ENCODE data around the gene PRAMEF13. TPM values are rescaled to one million over a fixed set of nuclear protein-coding genes. Genes with fewer than 3 reads are reported as not detected.
"Not testable (repeated sequence)": the region's sequence is repeated elsewhere in the genome, so short reads cannot be mapped to it uniquely, and the experiment has no call there.

Gene PRAMEF13
- total RNA-seq, 1 donor from 2014 or later = not detected

DNA sequence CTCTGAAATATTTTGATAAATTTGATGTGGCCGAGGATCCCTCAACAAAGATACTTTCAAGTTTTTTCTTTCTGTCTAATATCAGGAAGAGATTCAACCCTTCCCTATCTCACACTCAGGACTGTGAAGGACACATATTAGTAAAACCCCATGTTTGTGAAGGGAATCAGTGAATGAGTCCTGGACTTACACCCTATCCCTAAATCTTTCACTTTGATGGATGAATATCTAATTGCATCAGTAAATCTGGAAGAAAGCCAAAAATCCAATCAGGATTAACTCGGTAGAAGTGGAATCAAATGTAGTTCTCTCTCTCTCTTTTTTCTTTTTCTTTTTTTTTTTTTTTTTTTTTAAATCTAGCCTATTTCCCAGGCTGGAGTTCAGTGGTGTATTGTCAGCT is 29.7 kb downstream of the PRAMEF13 start, which contains the start of gene PRAMEF9:
Gene PRAMEF9, plus strand, starts transcription at position 301 of the 400 bp plus-strand sequence. CDS start 3,433 bp downstream, outside the sequence.
- DNase-seq (ENCODE audit: low spot score) = not testable (repeated sequence)

DNA sequence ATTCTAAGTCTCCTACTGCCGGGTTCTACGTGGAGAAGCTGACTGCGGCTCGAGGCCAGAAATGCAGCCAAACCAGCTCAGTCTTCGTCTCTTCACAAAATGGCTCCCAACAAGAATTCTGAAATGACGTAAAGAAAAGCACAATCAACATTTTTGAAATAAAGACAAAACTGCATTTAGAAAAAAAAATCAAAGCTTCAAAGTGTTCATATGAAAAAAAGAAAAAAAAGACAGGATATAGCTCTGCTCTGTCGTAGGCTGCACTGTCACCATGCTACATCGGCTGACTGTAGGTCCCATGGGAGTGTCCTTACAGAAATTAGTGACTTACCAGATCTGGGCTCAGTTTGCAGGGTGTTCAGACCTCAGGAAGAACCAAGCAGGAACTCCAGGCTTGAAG is 35.7 kb downstream of the PRAMEF13 start, which contains the start of gene HNRNPCL4:
Gene HNRNPCL4, minus strand, starts transcription at position 101 of the 400 bp plus-strand sequence. CDS start 164 bp downstream, outside the sequence.
- not testable (repeated sequence) for DNase-seq (ENCODE audit: low spot score)

DNA sequence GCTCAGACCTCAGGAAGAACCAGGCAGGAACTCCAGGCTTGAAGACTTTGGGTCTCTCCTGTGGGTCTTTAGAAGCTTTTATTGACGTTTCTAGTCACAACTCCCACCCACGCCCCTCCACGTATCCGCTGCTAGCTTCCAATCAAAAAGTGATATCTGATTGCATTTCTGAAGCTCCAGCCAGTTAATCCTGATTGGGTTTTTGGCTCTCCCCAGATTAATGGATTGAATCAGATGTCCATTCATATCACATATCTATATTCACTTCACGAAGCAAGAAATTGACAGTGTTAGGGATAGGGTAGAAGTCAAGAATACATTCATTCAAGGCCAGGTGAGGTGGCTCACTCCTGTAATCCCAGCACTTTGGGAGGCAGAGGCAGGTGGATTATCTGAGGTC is 45.3 kb downstream of the PRAMEF13 start, which contains the start of gene PRAMEF26:
Gene PRAMEF26, minus strand, starts transcription at position 101 of the 400 bp plus-strand sequence. CDS start 2,914 bp downstream, outside the sequence.
- DNase-seq (ENCODE audit: low spot score) = not testable (repeated sequence)

Other genes starting within 250 kb of the PRAMEF13 start
- gene PRAMEF27, start 144.8 kb downstream of the PRAMEF13 start, total RNA-seq (ENCODE audit: insufficient read depth, low replicate concordance) = not detected
- 2.9 TPM for gene HNRNPCL3, start 140.6 kb downstream of the PRAMEF13 start, total RNA-seq (ENCODE audit: insufficient read depth, low replicate concordance)
- not detected for gene PRAMEF25, start 130.6 kb downstream of the PRAMEF13 start, total RNA-seq (ENCODE audit: insufficient read depth, low replicate concordance)
- gene HNRNPCL2, start 84.6 kb downstream of the PRAMEF13 start, total RNA-seq (ENCODE audit: insufficient read depth, low replicate concordance) = 2.2 TPM
- gene PRAMEF26, start 45.4 kb downstream of the PRAMEF13 start, total RNA-seq (ENCODE audit: insufficient read depth, low replicate concordance) = not detected
- not detected for gene HNRNPCL4, start 35.8 kb downstream of the PRAMEF13 start, total RNA-seq (ENCODE audit: insufficient read depth, low replicate concordance)
- gene PRAMEF9, start 29.6 kb downstream of the PRAMEF13 start, total RNA-seq (ENCODE audit: insufficient read depth, low replicate concordance) = not detected
- 1.4 TPM for gene PRAMEF18, start 24.7 kb upstream of the PRAMEF13 start, total RNA-seq (ENCODE audit: insufficient read depth, low replicate concordance)
- gene PRAMEF5, start 52.8 kb upstream of the PRAMEF13 start, total RNA-seq (ENCODE audit: insufficient read depth, low replicate concordance) = not detected
- 0.48 TPM for gene PRAMEF8, start 83.7 kb upstream of the PRAMEF13 start, total RNA-seq (ENCODE audit: insufficient read depth, low replicate concordance)
- gene PRAMEF33, start 102.1 kb upstream of the PRAMEF13 start, total RNA-seq (ENCODE audit: insufficient read depth, low replicate concordance) = not detected
- 0.48 TPM for gene PRAMEF15, start 114.2 kb upstream of the PRAMEF13 start, total RNA-seq (ENCODE audit: insufficient read depth, low replicate concordance)
- gene PRAMEF14, start 145.7 kb upstream of the PRAMEF13 start, total RNA-seq (ENCODE audit: insufficient read depth, low replicate concordance) = not detected
- not detected for gene PRAMEF19, start 170.5 kb upstream of the PRAMEF13 start, total RNA-seq (ENCODE audit: insufficient read depth, low replicate concordance)
- gene PRAMEF17, start 188.2 kb upstream of the PRAMEF13 start, total RNA-seq (ENCODE audit: insufficient read depth, low replicate concordance) = 1.9 TPM
- gene PRAMEF20, start 209.0 kb upstream of the PRAMEF13 start, total RNA-seq (ENCODE audit: insufficient read depth, low replicate concordance) = not detected

All from umbilical cord (tissue), 2 donors.